ENCODE measurements around the gene CALHM2.

Gene CALHM2

DNA sequence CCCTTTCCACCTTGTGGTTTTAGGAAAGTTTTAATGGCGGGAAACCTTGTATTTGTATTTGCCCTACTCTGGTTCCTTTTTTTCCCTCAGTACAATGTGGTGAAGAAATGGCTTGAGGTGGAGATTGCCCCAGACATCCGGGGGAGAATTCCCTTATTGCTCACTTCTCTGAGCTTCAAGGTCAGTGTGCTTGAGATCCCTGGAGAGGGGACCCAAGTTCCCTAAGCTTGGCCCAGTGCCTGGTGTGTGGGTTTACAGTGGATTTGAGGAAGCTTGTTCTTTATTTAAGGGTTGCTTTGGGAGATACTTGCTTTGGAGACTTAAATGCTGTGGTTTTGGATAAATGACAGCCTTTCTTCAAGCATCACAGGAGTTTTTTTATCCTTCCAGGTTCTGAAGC lies 18.3 kb downstream of the CALHM2 start:
- TF ChIP-seq SIN3A (IDR thresholded peaks at IDR 0.05; ENCODE audit: borderline replicate concordance, insufficient read depth, low read length) (no peak), TAF1 (IDR thresholded peaks at IDR 0.05; ENCODE audit: borderline replicate concordance, insufficient read depth, low read length) (no peak), POLR2AphosphoS5 (IDR thresholded peaks at IDR 0.05; ENCODE audit: low read depth, low read length) (no peak), FOXP2 (optimal IDR thresholded peaks at IDR 0.05; ENCODE audit: borderline replicate concordance, extremely low read depth, extremely low read length, insufficient read depth) (no peak)
- TF ChIP-seq, protein P1, sequence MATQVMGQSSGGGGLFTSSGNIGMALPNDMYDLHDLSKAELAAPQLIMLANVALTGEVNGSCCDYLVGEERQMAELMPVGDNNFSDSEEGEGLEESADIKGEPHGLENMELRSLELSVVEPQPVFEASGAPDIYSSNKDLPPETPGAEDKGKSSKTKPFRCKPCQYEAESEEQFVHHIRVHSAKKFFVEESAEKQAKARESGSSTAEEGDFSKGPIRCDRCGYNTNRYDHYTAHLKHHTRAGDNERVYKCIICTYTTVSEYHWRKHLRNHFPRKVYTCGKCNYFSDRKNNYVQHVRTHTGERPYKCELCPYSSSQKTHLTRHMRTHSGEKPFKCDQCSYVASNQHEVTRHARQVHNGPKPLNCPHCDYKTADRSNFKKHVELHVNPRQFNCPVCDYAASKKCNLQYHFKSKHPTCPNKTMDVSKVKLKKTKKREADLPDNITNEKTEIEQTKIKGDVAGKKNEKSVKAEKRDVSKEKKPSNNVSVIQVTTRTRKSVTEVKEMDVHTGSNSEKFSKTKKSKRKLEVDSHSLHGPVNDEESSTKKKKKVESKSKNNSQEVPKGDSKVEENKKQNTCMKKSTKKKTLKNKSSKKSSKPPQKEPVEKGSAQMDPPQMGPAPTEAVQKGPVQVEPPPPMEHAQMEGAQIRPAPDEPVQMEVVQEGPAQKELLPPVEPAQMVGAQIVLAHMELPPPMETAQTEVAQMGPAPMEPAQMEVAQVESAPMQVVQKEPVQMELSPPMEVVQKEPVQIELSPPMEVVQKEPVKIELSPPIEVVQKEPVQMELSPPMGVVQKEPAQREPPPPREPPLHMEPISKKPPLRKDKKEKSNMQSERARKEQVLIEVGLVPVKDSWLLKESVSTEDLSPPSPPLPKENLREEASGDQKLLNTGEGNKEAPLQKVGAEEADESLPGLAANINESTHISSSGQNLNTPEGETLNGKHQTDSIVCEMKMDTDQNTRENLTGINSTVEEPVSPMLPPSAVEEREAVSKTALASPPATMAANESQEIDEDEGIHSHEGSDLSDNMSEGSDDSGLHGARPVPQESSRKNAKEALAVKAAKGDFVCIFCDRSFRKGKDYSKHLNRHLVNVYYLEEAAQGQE (IDR thresholded peaks at IDR 0.05; ENCODE audit: insufficient read depth in 1 of 2, low read depth in 2 of 2, low read length in 2 of 2) = no peak

GRCh38 chr10:103431902-103432301 lies 20.3 kb downstream of the CALHM2 start:
- TF ChIP-seq SIN3A (IDR thresholded peaks at IDR 0.05; ENCODE audit: borderline replicate concordance, insufficient read depth, low read length) (no peak), FOXP2 (optimal IDR thresholded peaks at IDR 0.05; ENCODE audit: borderline replicate concordance, extremely low read depth, extremely low read length, insufficient read depth) (no peak), TAF1 (IDR thresholded peaks at IDR 0.05; ENCODE audit: borderline replicate concordance, insufficient read depth, low read length) (no peak), POLR2AphosphoS5 (IDR thresholded peaks at IDR 0.05; ENCODE audit: low read depth, low read length) (no peak)
- TF ChIP-seq, protein P1 (IDR thresholded peaks at IDR 0.05; ENCODE audit: insufficient read depth in 1 of 2, low read depth in 2 of 2, low read length in 2 of 2) = no peak

- TF ChIP-seq SIN3A (IDR thresholded peaks at IDR 0.05; ENCODE audit: borderline replicate concordance, insufficient read depth, low read length) (no peak), TAF1 (IDR thresholded peaks at IDR 0.05; ENCODE audit: borderline replicate concordance, insufficient read depth, low read length) (no peak), FOXP2 (optimal IDR thresholded peaks at IDR 0.05; ENCODE audit: borderline replicate concordance, extremely low read depth, extremely low read length, insufficient read depth) (no peak), POLR2AphosphoS5 (IDR thresholded peaks at IDR 0.05; ENCODE audit: low read depth, low read length) (no peak)
- TF ChIP-seq, protein P1 (IDR thresholded peaks at IDR 0.05; ENCODE audit: insufficient read depth in 1 of 2, low read depth in 2 of 2, low read length in 2 of 2) = no peak
Observed at GRCh38 chr10:103429647-103430046, 22.5 kb downstream of the CALHM2 start.

DNA sequence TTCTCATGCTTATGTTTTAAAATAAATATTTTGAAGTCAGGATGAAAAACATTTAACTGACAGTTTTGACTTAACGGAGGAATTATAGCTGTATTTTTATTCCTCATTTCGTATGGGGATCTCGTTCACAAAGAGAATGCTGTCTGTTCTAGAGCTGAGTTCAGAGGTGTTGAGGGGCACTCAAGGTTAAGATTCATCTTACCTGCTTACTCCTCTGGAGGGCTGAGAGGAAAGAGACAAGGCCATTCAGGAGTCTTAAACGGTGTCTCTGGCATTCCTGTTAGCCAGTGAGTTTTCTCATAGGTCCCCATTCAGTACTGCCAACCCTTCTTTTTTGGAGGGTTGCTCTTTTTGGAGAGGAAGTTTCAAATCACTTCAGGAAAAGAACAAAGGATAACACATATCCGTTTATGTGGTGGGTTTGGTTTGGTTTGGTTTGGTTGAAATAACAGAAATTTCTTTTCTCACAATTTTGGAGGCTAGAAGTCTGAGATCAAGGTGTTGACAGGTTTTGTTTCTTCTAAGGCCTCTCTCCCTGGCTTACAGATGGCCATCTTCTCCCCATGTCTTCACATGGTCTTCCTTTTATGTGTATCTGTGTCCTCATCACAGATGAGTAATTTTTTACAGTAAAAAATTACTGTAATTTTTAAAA lies 23.1 kb downstream of the CALHM2 start:
- no peak for TF ChIP-seq FOXP2 (optimal IDR thresholded peaks at IDR 0.05; ENCODE audit: borderline replicate concordance, extremely low read depth, extremely low read length, insufficient read depth)
- no peak for TF ChIP-seq TAF1 (IDR thresholded peaks at IDR 0.05; ENCODE audit: borderline replicate concordance, insufficient read depth, low read length)
- TF ChIP-seq, protein P1 (IDR thresholded peaks at IDR 0.05; ENCODE audit: insufficient read depth in 1 of 2, low read depth in 2 of 2, low read length in 2 of 2) = no peak
- no peak for TF ChIP-seq POLR2AphosphoS5 (IDR thresholded peaks at IDR 0.05; ENCODE audit: low read depth, low read length)
- no peak for TF ChIP-seq SIN3A (IDR thresholded peaks at IDR 0.05; ENCODE audit: borderline replicate concordance, insufficient read depth, low read length)
